Stimulated activated CD8-positive, alpha-beta memory T cell treated with anti-CD3 and anti-CD28 coated beads, Interleukin-2, amount 100 ng/mL, for 48 hours (primary cell): ENCODE measurements around the gene ATP6V1B1.

Experiments
- DNase-seq, 2 donors: peaks; one replicate each; pipeline ENCODE4 v3.0.0-alpha.2; 2020; ENCODE audit warnings: low read depth in 2 of 2

ATP6V1B1 gene

GRCh38 chr2:70964596-70965386, 29.1 kb downstream of the ATP6V1B1 start:
- peak; percentile 72 to 73 for DNase-seq

GRCh38 chr2:70965506-70965905, 29.8 kb downstream of the ATP6V1B1 start:
- DNase-seq = no peak

GRCh38 chr2:70966681-70967080, 31.0 kb downstream of the ATP6V1B1 start:
- DNase-seq = no peak

- no peak for DNase-seq
Observed at GRCh38 chr2:70967189-70967588, 31.5 kb downstream of the ATP6V1B1 start.

- no peak for DNase-seq
Observed at GRCh38 chr2:70974592-70974991, 38.9 kb downstream of the ATP6V1B1 start.

- DNase-seq = no peak
Observed at GRCh38 chr2:70975237-70975636, 39.5 kb downstream of the ATP6V1B1 start.

GRCh38 chr2:70977605-70978205, 42.0 kb downstream of the ATP6V1B1 start:
- DNase-seq = no peak

GRCh38 chr2:70978341-70979179, 42.9 kb downstream of the ATP6V1B1 start, which contains the start of gene ANKRD53:
Gene ANKRD53, plus strand, starts transcription at chr2:70978630. Its CDS starts 16 bp downstream, at chr2:70978646.
- no peak for DNase-seq

GRCh38 chr2:70979180-70979488, 43.4 kb downstream of the ATP6V1B1 start:
- no peak for DNase-seq

- no peak for DNase-seq
Observed at GRCh38 chr2:70979626-70980025, 43.9 kb downstream of the ATP6V1B1 start.

GRCh38 chr2:70981421-70981820, 45.7 kb downstream of the ATP6V1B1 start:
- DNase-seq = no peak

- no peak for DNase-seq
Observed at GRCh38 chr2:70981866-70982810, 46.4 kb downstream of the ATP6V1B1 start.

- DNase-seq = no peak
Observed at GRCh38 chr2:70982971-70983370, 47.3 kb downstream of the ATP6V1B1 start.

GRCh38 chr2:70983506-70984227, 48.0 kb downstream of the ATP6V1B1 start:
- no peak for DNase-seq

- no peak for DNase-seq
Observed at GRCh38 chr2:70984228-70984575, 48.5 kb downstream of the ATP6V1B1 start.

GRCh38 chr2:70984576-70985282, 49.0 kb downstream of the ATP6V1B1 start:
- DNase-seq = peak; percentile 76 to 82

- no peak for DNase-seq
Observed at GRCh38 chr2:70985283-70985688, 49.6 kb downstream of the ATP6V1B1 start.

GRCh38 chr2:70985956-70986355, 50.3 kb downstream of the ATP6V1B1 start:
- no peak for DNase-seq

- DNase-seq = no peak
Observed at GRCh38 chr2:70986499-70987189, 50.9 kb downstream of the ATP6V1B1 start.

- DNase-seq = no peak
Observed at GRCh38 chr2:70987386-70987785, 51.7 kb downstream of the ATP6V1B1 start.
